Adrenal gland (tissue), 5 donors: ENCODE results near the gene SRGAP3.

Experiments
- POLR2A ChIP-seq, 2 donors: fragments of 450-650 bp; IDR thresholded peaks; one replicate each; pipeline ENCODE4 v1.6.1; 2017; ENCODE audit warnings: antibody characterized with exemption in 2 of 2, mild to moderate bottlenecking in 2 of 2, moderate library complexity in 1 of 2
- TF ChIP-seq, protein P1 (sequence below), 6 experiments: fragments of 450-650 bp in 4 of 6; fragments of 200-600 bp in 2 of 6; sonication (generic) in 1 of 6; IDR thresholded peaks; 1 replicate in 5 of 6; 2 replicates in 1 of 6; pipeline versions ENCODE4 v1.5.1 to v1.8.0; 2016 to 2021; ENCODE audit warnings: antibody characterized with exemption in 6 of 6, mild to moderate bottlenecking in 2 of 6, moderate library complexity in 1 of 6
- donor health status: DM: no; HTN: no; CAD: no.

DNA sequence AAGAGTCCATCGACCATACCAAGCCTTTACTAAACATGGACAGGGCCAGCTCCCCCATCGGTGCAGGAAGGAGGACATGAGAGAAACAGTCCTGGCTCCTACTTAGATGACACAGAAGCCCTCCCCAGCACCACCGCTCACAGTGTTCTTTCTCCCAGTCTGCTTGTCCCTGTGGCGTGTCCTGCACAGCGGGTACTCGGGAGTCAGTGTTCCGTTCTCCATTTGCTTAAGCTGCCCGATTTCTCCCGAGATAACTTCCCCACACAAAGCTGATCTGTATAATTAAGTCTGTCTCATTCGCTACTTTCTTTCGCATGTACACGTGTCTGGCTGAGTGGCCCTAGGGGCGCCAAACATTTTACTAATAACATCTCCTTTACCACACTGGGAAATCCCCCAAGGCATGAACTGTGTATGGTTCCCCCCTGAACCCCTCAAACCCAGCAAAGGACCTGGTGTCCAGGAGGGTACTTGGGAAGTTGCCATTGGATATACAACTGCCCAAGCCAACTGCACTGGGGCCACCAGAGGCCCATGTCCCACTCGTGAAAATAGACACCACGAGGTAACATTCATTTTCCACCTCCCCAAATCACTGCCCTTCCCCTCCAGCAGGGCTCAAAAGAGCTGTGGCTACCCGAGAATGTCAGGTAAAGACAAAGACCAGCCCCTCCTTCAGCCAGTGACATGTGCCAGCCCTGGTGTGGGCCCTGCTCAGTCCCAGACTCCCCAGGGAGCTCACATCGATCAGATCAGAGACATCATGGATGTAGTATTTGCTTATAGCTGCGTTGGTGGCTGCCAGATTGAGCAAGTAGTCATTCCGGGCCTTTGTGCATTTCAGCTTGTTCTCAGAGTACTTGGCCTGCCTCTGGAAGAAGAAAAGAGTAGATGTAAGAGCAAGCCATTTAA is 189.7 kb downstream of the SRGAP3 start:
- TF ChIP-seq, protein P1, sequence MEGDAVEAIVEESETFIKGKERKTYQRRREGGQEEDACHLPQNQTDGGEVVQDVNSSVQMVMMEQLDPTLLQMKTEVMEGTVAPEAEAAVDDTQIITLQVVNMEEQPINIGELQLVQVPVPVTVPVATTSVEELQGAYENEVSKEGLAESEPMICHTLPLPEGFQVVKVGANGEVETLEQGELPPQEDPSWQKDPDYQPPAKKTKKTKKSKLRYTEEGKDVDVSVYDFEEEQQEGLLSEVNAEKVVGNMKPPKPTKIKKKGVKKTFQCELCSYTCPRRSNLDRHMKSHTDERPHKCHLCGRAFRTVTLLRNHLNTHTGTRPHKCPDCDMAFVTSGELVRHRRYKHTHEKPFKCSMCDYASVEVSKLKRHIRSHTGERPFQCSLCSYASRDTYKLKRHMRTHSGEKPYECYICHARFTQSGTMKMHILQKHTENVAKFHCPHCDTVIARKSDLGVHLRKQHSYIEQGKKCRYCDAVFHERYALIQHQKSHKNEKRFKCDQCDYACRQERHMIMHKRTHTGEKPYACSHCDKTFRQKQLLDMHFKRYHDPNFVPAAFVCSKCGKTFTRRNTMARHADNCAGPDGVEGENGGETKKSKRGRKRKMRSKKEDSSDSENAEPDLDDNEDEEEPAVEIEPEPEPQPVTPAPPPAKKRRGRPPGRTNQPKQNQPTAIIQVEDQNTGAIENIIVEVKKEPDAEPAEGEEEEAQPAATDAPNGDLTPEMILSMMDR (IDR thresholded peaks at IDR 0.05) = no peak
- no peak for TF ChIP-seq POLR2A (IDR thresholded peaks at IDR 0.05)
